ENCODE measurements around the gene CHN1.

Gene CHN1

DNA sequence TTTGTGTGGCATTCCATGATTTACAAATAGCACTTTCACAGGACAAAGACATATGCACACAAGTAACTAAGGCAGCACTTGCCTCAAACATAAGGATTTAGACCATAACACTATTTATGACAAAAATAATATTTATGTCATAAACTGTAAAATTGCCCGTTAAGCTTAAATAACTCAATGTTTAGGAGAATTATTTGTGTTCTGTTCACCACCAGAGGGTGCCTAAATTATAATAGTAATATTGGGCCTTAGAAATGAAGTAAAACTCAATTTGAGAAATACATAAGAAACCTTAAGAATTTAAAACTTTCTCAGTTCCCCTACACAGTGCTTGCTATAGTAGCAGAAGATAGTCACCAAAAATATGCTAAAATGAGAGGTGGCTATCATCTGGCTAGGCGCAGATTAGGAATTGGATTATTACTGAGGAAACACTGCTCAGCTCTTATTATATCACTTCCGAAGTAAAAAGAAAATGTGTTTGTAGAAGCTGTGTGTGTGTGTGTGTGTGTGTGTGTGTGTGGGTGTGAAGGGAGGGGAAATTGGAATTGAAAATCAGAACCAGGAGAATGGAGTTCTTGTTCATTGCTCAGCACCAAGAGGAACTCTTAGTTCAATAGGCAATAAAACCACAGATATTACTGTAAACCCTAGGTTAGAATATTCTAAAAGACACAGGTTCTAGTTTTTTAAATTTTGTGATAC, 4.9 kb upstream of the CHN1 start:
- no peak for DNase-seq

DNA sequence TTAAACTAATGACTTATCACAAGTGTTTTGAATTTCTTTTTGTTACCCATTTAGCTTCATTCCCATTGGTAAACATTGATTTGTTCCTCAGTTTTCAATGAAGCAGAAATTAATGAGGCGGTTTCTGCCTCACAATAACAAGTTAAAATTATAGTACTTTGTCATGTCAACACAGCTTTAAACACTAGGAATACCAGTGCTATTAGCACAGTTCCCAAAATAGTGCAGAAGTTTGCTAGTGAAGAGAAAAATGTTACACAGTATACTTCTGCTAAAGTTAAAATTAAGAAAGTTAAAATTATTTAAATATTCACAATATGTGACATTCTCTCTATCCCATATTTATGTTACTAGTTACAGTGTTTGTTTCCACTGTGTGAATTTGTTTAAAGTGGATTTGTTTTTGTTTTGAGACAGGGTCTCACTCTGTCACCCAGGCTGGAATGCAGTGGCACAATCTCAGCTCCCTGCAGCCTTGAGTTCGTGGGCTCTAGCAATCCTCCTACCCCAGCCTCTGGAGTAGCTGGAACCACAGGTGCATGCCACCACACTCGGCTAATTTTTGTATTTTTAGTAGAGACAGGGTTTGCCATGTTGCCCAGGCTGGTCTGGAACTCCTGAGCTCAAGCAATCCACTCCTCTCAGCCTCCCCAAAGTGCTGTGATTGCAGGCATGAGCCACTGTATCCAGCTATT, 3.8 kb upstream of the CHN1 start:
- no peak for DNase-seq

DNA sequence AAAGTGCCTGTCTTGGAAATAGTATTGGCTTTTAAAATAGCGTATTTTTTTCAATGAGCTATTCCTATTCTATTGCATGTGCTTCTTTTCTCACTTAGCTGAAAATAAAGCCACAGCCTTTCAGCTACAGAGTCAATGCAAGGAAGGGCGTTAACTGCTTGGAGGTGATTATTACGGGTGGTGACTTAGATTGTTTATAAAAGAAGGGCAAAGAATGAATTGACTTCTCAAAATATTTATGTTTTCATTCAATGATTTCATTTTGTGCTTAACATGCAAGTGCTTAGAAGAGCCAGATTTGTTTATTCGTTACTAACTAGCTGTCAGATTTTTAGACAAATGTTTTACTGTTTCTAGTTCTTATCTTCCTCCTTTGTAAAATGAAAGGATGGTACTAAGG, 2.8 kb upstream of the CHN1 start:
- DNase-seq: no peak

DNA sequence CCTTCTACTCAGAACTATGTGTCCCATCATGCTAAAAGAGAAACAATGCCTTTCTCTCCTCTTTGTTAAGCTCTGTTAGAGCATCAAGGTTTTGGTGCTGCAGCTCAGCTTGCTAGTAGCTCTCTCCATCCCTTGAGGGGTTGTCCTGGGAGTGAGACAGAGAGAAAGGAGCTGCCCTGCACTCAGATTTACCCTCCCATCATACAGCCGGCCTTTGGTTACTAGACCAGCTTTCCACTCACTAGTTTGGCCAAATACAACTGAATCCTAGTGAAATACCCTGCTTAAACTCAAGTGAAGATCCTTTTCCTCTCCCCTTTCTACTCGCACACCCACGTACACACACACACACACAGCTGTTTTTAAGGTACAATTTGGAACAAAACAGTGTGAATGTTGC, 2.3 kb upstream of the CHN1 start:
- no peak for DNase-seq

DNA sequence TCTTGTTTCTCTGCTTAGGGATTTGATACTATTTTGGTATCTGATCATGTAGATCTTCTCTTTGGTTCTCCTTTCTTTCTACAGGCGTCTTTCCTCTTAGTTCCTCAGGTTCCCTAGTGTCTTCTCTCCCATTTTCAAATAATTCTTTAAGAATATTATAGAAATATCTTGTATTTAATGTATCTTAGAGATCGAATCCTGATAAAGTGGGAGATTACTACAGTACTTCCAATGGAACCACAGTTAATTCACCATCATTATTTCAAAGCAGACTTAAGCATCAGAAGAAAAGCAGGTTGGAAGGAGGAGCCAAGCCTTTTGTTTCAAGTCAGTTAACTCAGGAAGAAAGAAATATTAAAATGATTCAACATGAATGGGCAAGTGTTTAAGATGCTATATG, 1.1 kb upstream of the CHN1 start:
- DNase-seq: no peak

DNA sequence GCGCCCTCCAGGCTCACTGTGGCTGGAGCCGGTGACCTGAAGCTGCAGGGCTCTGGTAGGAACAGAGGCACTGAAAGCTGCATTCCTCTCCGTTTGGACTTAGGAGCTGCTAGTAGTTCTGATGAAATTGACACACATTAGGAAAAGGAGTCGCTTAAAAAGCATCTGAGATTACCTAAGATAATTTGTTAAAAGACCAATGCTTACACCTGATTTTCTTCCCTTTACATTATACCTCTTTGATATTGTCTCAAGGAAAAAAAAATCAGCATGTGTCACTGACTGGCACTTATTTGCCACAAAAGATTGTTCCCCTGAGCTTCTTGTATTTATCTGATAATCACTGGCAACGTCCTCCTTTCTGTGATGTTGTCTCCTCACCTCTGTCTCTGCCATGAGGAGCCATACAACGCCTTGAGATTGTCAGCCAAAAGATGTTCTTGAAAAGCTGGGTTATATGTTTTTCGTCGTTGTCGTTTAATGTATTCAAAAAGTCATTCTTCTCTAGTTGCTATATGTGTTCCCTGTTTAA, 618 bp upstream of the CHN1 start:
- no peak for DNase-seq

DNA sequence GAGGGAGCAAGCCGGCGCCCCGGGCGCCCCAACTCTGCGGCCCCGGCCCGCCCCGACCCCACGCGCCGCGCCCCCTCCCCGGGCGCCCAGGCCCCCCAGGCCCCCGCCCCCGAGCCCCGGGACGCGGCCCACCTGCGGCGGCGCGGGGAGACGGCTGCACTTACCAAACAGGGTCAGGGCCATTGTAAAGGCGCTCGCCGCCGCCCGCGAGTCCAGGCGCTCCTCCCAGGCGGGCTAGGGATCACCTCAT, 526 bp downstream of the CHN1 start:
- no peak for DNase-seq

DNA sequence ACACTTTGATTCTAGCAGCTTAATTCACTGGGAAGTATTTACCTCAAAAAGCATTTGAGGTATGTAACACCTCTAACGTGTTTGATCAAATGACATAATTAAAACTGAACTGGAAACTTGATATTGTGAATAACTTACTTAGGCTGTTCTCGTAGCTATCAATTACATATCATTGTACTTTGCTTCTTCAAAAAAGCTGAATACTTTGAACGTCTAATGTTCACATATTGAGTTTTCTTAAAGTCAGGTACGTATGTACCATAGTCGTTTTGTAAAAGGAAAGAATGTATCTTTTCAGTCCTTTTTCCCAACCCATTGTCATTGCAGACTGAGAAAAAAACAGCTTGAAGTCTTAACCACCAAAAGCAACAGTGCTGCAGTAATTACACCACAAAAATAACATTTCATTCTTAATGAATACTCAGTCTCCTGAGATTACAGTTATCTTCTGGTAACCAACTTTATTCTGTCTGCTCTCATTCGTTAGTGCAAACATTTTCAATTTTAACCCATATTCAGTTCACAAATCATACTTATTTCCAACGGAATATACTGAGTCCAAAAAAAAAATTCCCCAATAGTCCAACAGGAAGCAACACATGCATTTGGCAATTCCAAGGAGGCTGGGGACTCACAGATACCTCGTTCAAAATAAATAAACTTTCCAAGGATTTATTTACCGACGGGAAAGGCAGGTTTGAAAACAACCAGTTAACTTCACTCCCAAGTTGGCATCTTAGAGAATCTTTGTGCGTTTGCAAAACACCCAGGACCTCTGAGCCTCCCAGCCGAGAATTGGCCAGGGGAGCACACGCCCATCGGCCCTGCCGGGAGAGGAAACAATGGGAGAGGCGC, 1.1 kb downstream of the CHN1 start:
- no peak for DNase-seq

DNA sequence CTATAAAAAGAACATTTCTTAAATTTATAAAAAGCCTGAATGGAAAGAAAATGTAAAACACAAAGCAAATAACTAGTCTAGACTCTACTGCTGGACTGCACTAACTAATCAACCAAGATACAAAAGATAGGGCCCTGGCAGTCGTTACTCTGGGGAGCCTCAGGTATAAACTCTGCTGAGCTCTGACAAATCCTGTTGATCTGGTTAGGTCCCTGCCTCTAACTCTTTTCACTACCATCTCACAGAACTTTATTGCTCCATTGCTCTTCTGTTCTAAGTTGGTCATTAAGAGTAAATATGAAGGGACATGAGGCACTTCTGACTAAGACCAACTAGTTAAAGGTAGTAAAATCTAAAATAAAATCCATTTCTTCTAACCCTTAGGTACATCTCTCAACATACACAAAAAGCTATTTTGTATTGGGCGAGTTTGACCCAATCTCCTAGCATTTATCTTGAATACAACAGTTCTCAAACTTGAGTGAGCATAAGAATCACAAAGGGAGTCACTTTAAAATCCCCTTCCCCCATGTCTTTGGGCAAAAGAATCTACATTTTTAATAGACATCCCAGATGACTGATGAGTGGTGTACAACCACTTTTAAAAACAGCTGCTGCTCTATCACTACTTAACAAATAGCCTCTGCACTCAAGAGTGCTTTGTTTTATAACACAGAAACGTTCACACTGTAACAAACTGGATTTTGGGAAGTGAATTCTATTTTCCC, 2.5 kb downstream of the CHN1 start:
- DNase-seq: no peak

DNA sequence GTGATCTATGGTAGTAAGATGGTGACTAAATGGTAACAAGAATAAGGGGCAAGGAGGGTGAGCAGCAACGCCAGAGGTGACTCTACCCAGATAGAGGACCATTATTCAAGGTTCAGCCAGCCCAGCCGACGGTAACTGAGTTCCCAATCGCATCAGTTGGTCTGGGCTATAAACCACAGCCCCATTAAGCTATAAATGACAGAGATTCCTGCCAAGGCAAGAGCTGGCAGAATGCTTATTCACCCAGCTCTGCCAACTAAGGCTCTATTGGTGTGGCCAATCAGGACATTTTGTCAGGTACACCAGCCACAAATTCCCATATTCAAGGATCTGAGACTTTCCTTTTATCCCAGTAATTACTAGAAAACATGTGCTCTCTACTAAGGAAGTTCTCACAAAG, 3.6 kb downstream of the CHN1 start:
- no peak for DNase-seq

DNA sequence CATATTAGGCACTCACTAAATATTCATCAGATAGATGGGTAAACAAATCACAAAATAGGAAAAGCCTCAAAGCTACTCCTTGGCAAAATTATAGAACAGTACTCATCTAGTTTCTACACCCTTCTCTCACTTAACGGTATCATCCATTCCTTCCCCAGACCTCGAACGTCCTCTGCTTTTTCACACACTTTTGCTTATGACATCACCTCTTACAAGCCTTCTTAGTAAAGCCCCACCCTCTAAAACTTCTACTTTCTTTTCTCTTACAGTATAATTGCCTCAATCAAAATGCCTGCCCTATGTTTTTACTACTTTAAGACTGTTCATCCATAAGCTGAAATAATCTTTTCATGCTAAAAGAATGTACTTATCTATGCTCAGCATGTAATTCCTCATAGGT, 8.1 kb downstream of the CHN1 start:
- no peak for DNase-seq

DNA sequence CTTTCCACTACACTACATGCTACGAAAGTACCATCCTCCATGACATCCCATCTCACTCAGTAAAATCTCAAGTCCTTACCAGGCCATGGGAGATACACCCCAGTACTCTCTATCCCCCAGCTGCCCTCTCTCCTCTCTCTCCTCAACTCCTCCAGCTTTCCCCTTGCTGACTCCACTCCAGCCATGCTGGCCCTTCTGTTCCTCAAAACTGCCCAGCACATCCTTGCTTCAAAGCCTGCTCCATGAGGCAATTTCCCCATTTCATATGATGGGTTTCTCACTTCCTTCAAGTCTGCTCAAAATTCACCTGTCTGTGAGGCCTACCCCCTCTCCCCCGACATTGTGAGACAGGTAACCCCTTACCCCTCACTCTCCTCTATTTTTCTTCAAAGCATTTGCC, 8.6 kb downstream of the CHN1 start:
- DNase-seq: peak; percentile 47 to 57

DNA sequence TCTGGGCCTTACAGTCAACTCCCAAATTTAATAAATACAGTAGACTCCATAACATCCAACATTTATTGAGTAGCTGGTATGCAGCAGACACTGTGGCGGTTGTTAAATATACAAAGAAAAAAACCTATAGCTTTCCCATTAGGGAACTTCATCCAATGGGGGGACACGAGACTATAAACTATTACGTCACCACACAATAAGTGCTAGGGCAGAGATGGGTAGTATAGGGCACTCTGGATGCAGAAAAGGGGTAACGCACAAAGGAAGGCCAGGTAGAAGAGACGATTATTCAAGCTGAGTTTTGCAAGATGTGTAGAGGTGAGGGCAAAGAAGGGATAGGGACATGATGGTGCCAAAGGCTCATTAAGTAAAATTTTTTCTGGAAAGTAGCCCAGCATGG, 10.8 kb downstream of the CHN1 start:
- no peak for DNase-seq

DNA sequence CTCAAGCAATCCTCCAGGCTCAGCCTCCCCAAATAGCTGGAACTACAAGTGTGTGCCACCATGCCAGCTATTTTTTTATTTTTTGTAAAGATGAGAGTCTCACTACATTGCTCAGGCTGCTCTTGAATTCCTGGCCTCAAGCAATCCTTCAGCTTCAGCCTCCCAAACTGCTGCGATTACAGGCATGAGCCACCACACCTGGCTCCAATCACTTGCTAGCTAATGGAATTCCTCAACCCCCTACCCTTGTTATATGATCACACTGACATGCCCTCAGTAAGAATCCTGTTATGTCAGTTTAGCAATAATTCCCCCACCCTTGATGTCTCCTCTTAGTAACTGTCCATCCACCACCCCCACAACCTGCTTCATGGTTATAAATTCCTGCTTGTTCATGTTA, 12.3 kb downstream of the CHN1 start:
- DNase-seq: no peak

DNA sequence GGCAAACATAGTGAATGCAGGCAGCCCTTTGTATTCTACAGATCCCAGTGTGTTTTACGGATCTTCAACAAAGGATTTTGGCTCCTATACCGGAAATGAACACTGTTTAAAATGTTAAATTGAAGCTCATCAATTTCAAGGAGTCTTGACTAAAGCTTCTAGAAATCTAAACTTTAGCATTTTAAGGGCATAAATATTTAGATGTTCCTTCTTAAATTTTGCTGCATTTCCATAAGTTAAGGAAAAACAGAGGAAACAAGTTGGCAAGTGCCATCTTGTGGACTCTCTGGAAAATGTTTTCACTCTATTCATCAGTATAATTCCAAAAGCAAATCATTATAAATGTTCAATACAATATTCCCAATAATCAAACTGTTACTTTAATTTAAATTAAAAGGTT, 19.6 kb downstream of the CHN1 start:
- peak; percentile 9 to 15 for DNase-seq

DNA sequence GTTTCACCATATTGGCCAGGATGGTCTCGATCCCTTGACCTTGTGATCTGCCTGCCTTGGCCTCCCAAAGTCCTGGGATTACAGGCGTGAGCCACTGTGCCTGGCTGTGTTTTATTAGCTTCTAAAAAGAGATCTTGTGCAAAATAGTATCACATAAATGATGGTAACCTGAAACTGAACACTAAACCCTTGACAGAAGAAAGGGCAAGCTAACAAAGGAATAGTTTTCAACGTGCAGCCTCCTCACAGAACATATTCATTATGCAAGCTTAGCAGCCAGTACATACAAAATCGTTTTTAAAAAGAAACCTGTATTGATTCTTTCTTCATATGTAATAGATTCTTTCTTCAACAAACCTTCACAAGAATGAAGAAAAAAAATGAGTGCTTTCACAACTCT, 20.6 kb downstream of the CHN1 start:
- DNase-seq: no peak

DNA sequence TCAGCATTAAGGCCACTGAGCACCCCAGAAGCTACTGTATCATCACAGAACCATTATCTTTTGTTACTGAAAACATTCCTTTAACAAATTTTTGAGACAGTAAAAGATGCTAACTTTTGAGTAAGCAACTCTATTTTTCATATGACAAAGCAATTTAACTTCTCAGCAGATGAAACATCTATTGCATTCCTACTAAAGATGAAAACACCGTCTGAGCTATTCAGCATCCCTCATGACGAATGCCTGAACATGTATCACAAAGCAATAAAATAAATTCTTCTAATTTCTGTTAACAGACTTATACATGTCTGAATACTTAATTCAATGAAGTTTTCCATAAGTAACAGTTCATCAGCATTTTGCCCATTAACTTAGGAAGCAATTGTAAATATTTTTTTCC, 23.9 kb downstream of the CHN1 start:
- DNase-seq: no peak

DNA sequence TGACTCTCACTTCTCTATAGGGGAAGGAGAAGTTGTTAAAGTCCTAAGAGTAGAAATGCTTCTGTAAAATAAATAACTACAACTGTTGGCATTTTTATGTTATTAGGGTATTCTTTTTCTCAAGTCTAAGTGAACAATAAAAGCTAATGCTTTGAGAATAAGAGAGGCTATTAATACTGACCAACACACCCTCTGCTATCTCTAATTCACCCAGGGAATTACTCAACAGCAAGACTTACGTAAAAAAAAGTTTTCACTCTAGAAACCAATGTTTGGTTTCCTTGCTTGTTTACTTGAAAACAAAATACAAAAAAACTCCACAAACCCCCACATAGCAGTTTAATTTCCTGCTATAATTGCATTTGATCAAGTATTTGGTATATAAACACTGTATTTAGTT, 25.2 kb downstream of the CHN1 start:
- no peak for DNase-seq

DNA sequence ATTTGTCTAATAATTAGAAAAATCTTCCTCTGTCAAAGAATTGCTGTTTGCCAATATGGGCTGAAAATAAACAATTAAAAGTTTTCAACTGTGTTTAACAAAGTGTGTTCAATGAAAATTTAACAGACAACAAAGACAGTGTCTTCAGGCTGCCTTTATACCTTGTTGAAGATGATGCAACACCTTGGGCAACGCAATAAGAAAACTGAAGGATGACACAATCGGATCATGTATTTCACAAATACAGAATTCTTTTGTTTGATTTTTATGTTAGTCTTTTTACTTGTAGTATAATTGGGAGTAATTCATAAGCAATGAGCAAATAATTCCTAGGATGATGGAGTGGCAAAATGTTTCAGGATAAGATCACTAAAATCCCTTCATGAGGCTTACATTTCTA, 27.8 kb downstream of the CHN1 start:
- no peak for DNase-seq

DNA sequence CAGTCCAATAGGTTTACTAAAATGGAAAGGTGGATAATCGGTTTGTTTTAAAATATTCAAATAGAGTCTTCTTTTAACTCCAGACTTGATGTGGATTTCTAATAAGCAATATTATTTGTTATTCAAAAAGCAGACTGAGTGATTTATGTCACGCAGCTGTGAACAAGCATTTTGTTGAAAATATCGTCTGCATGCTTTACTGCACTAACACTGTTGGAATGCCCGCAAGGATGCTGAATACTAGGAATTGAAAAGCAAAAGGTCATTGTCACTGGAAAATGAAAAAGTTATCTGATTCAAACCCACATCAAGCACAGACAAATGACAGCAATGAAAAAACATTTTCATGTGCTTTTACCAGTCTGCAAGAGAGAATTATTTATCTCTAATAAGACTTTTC, 31.1 kb downstream of the CHN1 start:
- no peak for DNase-seq

DNA sequence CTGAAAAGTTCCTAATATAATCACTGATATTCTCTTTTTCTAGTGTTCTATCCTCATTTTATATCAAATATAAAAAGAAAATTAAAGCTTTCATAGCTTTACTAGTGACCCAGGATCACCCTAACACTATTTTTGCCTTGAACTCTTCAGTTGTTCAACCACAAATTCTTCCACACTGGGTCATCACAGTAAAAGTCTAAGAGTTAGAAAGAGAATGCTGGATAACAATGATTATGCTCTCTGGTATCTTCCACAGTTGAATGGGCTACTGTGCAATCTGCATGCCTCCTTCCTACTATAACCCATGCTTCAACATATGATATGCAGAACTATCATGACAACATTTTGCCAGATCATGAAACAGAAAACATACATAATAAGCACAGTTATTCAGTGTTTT, 32.3 kb downstream of the CHN1 start:
- DNase-seq: no peak

DNA sequence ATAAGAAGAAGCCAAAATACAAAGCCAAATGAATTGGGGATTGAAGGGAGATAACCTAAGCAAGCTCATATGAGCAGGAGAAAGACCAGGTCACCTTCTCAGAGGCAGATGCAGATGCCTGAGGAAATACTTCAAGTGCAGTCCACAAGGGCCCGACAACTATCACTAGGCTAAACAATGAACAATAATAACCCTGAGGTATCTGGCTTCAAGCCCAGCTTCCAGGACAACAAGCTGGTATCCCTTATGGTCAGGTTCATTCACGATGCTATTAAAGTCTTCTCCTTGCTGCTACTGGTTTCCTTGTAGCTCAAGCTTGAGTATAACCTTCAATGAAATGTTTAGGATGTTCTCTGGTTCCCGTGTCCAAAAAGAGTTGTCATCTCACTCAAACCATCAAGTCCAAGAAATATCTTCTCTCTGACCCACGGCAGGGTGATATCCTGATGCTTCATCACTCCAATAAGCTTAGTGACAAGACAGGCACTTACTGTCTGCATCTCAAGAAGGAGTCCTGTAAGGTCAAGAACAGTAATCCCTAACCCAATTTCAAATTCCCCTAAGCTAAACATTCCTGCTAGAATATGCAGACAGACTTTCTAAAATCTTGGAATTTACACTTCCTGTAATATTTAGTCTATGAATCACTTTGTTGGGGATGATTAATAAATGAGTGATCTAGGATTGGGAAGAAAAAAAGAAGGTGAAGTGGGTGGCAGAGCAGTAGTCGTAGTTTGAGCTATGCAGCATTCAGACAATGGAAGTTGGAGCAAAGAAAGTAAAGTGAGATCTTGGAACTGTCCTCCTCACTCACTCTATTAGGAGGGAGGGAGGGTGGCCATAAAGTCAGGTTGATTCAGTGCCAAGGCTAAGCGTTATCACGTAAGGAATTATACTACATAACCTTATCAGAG, 33.1 kb downstream of the CHN1 start:
- no peak for DNase-seq
